PC-3 (cell line): ENCODE data around the gene ENPP7. TPM values are rescaled to one million over a fixed set of nuclear protein-coding genes. Genes with fewer than 3 reads are reported as not detected.
A peak's percentile ranks its signal among the peaks of the same experiment; 100 is the strongest.

Source experiments
- ATAC-seq: fragments of 200-7000 bp; cut with Tn5 transposase; 2 replicates; pipeline ENCODE4 v1.9.1; 2020; ENCODE audit warnings: mild to moderate bottlenecking, moderate library complexity
- BruUV-seq: library from RNA; stranded (reverse); fragments of 400-500 nt; replicated peaks from 2 replicates; lab custom pipeline; 2021; lab: Mats Ljungman, UMichigan
- CTCF ChIA-PET: fragments of 300-600 bp; sonication (Branson Sonifier 250); formaldehyde crosslinking; loops from one replicate; lab custom pipeline; 2022; ENCODE audit warnings: antibody characterized with exemption; lab: Charles Lee
- POLR2A ChIA-PET: fragments of 300-600 bp; sonication (Branson Sonifier 250); formaldehyde crosslinking; loops from one replicate; lab custom pipeline; 2022; ENCODE audit warnings: antibody characterized with exemption; ENCODE audit not compliant: unreplicated experiment; lab: Charles Lee
- DNase-seq: peaks from one replicate; pipeline ENCODE4 v3.0.0-alpha.2; 2015
- H2AFZ ChIP-seq: fragments of 300-600 bp; sonication (generic); 2 replicates; pipeline ENCODE4 v1.6.0; 2016; ENCODE audit warnings: antibody characterized with exemption, low read length
- H3F3A ChIP-seq: fragments of 300-600 bp; sonication (generic); one replicate; pipeline ENCODE4 v1.6.0; 2017; ENCODE audit warnings: antibody characterized with exemption, low read length, control low read depth, mild to moderate bottlenecking; ENCODE audit not compliant: unreplicated experiment
- H3K27ac ChIP-seq: fragments of 300-600 bp; sonication (generic); 2 replicates; pipeline ENCODE4 v1.5.1; 2016; ENCODE audit warnings: mild to moderate bottlenecking, low read length
- H3K27me3 ChIP-seq: fragments of 300-600 bp; sonication (generic); 2 replicates; pipeline ENCODE4 v1.6.1; 2016; ENCODE audit warnings: low read length, mixed read lengths
- H3K36me3 ChIP-seq: fragments of 300-600 bp; sonication (generic); 2 replicates; pipeline ENCODE4 v1.6.1; 2016; ENCODE audit warnings: low read depth, mixed run types, low read length, mixed read lengths
- H3K4me1 ChIP-seq: fragments of 300-600 bp; sonication (generic); 2 replicates; pipeline ENCODE4 v1.5.1; 2016; ENCODE audit warnings: low read length; ENCODE audit not compliant: insufficient read depth
- H3K4me2 ChIP-seq: fragments of 300-600 bp; sonication (generic); 2 replicates; pipeline ENCODE4 v1.6.0; 2016; ENCODE audit warnings: low read length
- H3K4me3 ChIP-seq: fragments of 300-600 bp; sonication (generic); 2 replicates; pipeline ENCODE4 v1.5.1; 2016; ENCODE audit warnings: mild to moderate bottlenecking, low read length, mixed read lengths
- H3K79me2 ChIP-seq: fragments of 300-600 bp; sonication (generic); 2 replicates; pipeline ENCODE4 v1.6.1; 2017; ENCODE audit warnings: low read length, mixed read lengths
- H3K9ac ChIP-seq: fragments of 300-600 bp; sonication (generic); 2 replicates; pipeline ENCODE4 v1.6.0; 2016; ENCODE audit warnings: mild to moderate bottlenecking, low read length
- H3K9me2 ChIP-seq: fragments of 300-600 bp; sonication (generic); replicated peaks from 2 replicates; pipeline ENCODE4 v1.6.1; 2016; ENCODE audit warnings: mixed run types, low read length, mixed read lengths
- H3K9me3 ChIP-seq: fragments of 300-600 bp; sonication (generic); 2 replicates; pipeline ENCODE4 v1.6.1; 2016; ENCODE audit warnings: low read length, mixed read lengths
- H4K20me1 ChIP-seq: fragments of 300-600 bp; sonication (generic); 2 replicates; pipeline ENCODE4 v1.6.1; 2016; ENCODE audit warnings: low read length, mixed read lengths
- CTCF ChIP-seq: fragments of 300-600 bp; sonication (generic); conservative IDR thresholded peaks from 2 replicates; pipeline ENCODE4 v1.5.1; 2017; ENCODE audit warnings: antibody characterized with exemption, low read depth, mild to moderate bottlenecking, low read length
- EZH2 ChIP-seq: fragments of 300-600 bp; sonication (generic); IDR thresholded peaks from one replicate; pipeline ENCODE4 v1.6.1; 2017; ENCODE audit warnings: antibody characterized with exemption, mild to moderate bottlenecking, low read length; ENCODE audit not compliant: unreplicated experiment
- EZH2phosphoT487 ChIP-seq: fragments of 300-600 bp; sonication (generic); IDR thresholded peaks from 2 replicates; pipeline ENCODE4 v1.6.1; 2018; ENCODE audit warnings: mild to moderate bottlenecking, antibody characterized with exemption, low read length, borderline replicate concordance
- intact Hi-C: fragments of 100-400 bp; cut with micrococcal nuclease; formaldehyde crosslinking; loops from 2 replicates; pipeline ENCODE4 v1.9.0; 2023
- total RNA-seq: library from RNA; depleted of rRNA; stranded (reverse); fragments of >200 nt; gene quantifications from 2 replicates; pipeline ENCODE4 v1.2.3, GENCODE V29; 2014

ENPP7 gene
- total RNA-seq, 1 experiment from 2014 or later = not detected

DNA sequence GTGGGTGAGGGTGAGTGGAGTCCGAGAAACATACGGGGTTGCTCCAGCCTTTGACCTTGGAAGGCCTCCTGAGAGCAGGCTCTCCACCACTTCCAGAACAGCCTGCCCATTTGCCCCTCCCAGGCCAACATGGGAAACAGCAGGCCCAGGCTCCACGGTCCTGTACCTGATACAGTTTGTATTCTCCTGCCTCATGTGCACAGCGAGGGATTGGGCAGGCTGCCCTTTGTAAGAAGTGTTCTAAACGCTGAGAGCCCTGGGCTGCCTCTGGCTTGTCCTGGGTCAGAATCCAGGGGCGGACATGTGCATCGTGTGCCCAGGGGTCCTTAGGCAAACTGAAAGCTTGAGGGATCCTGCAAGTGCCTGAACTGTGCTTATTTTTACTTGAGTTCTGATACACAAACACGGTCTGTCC lies 43.8 kb downstream of the ENPP7 start:
- Histone ChIP-seq H3K36me3 (no peaks in the 10 kb centered on the region), H3K4me3 (no peak overlapping the region), H3F3A (no peaks in the 10 kb centered on the region), H3K9me3 (no peaks in the 10 kb centered on the region), H3K27me3 (no peaks in the 10 kb centered on the region), H3K9ac (no peak overlapping the region), H2AFZ (no peak overlapping the region), H3K9me2 (no peaks in the 10 kb centered on the region), H3K79me2 (peaks cover 15% of the 10 kb centered on the region), H3K4me2 (no peak overlapping the region), H4K20me1 (0 out of 2 replicates have a peak, but pooled peaks cover 7% of the 10 kb centered on the region), H3K27ac (no peak overlapping the region), H3K4me1 (peaks cover 37% of the 10 kb centered on the region)
- TF ChIP-seq EZH2 = no peak
- no peak for TF ChIP-seq EZH2phosphoT487
- no peak for TF ChIP-seq CTCF
- CTCF ChIA-PET = interaction anchor here (0.5 to 1.2 kb wide), 2 partner anchors 29 to 65 kb away, joined by 3 to 4 read pairs; partner anchors contain the start of gene CBX4
- ATAC-seq (no peak), DNase-seq (no peak)
- BruUV-seq = no TSS peak
- POLR2A ChIA-PET = no interaction called here
- intact Hi-C loops = no loop called here

DNA sequence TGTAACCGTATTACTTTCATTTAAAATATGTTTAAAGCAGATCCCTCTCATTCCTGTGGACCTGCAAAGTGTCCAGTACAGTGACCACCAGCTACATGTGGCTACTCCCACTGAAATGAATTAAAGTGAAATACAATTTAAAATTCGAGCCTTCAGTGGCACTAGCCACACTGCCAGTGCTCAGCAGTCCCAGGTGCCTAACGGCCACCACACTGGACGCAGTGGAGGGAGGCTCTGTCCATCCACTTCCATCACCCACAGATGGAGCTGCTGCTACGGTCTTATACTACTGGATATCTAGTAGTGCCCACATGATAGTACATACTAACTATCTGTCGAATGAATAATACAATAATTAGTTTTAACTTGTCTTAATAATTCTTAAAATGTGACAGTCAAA lies 44.9 kb downstream of the ENPP7 start:
- Histone ChIP-seq H2AFZ (no peak overlapping the region), H3K36me3 (peaks cover 6% of the 10 kb centered on the region; the same call in 1 of the 2 replicates), H4K20me1 (peaks cover 10% of the 10 kb centered on the region; the same call in 1 of the 2 replicates), H3F3A (no peaks in the 10 kb centered on the region), H3K4me2 (no peak overlapping the region), H3K9me2 (no peaks in the 10 kb centered on the region), H3K4me3 (no peak overlapping the region), H3K9ac (no peak overlapping the region), H3K9me3 (no peaks in the 10 kb centered on the region), H3K27ac (no peak overlapping the region), H3K27me3 (no peaks in the 10 kb centered on the region), H3K79me2 (peaks cover 25% of the 10 kb centered on the region), H3K4me1 (peaks cover 33% of the 10 kb centered on the region)
- intact Hi-C loops = no loop called here
- CTCF ChIA-PET = interaction anchor here (0.6 to 1.2 kb wide), 2 partner anchors 26 to 30 kb away, joined by 3 read pairs; no protein-coding TSS in a partner anchor
- no peak for ATAC-seq
- no TSS peak for BruUV-seq
- TF ChIP-seq EZH2 (no peak), CTCF (no peak)
- no peak for DNase-seq
- POLR2A ChIA-PET = no interaction called here

- DNase-seq (peak; percentile 44), ATAC-seq (no peak)
- Histone ChIP-seq H3K27me3 (no peaks in the 10 kb centered on the region), H3K4me1 (peaks cover 33% of the 10 kb centered on the region), H3K27ac (no peak overlapping the region), H3K36me3 (peaks cover 10% of the 10 kb centered on the region; the same call in 1 of the 2 replicates), H3K9me2 (no peaks in the 10 kb centered on the region), H3K4me3 (peak overlapping the region; percentile 70; the same call in 1 of the 2 replicates), H3F3A (no peaks in the 10 kb centered on the region), H2AFZ (peak overlapping the region; percentile 24), H4K20me1 (peaks cover 10% of the 10 kb centered on the region; the same call in 1 of the 2 replicates), H3K9me3 (no peaks in the 10 kb centered on the region), H3K4me2 (peak overlapping the region; percentile 96), H3K9ac (no peak overlapping the region), H3K79me2 (peaks cover 34% of the 10 kb centered on the region)
- POLR2A ChIA-PET = no interaction called here
- intact Hi-C loops = loop anchor here (1.0 kb wide), 1 partner anchor 25 kb away; no protein-coding TSS in a partner anchor
- BruUV-seq = no TSS peak
- TF ChIP-seq EZH2 = no peak
- TF ChIP-seq EZH2phosphoT487 = no peak
- TF ChIP-seq CTCF = no peak
- CTCF ChIA-PET = interaction anchor here (0.6 to 0.7 kb wide), 3 partner anchors 27 to 35 kb away, joined by 3 to 4 read pairs (median 3); no protein-coding TSS in a partner anchor
Measured at GRCh38 chr17:79776376-79777119, 45.8 kb downstream of the ENPP7 start.
